ENCODE measurements around the gene CCDC82.

DNA sequence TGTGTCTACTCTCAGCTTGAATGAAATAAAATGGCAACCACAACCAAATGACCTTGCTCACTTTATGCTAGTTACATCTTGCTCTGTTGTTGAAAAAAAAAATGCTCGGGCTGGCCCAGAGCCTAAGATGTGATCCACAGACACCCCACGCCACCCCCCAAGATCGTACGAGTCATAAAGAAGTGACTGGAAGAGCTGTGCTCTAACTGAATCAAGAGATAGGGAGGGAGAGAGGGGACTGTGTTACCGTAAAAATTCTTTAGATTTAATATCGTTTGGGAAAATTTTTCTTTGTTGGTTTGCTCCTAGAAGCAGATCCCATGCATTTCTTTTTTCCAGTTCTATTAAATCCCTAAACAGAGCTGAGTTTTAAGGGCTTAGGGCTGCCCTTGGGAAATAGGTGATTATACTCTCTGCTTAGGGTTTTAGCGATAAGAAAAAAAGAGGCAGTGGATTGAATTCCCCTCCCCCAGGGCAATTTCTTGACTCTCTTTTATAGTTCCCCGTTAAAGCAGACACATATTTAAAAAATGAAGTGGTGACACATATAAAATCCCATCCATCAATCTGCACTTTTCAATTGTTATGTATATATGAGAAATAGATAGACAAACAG, 61.2 kb downstream of the CCDC82 start:
- no peak for TF ChIP-seq RFX5 (IDR thresholded peaks at IDR 0.05)
- TF ChIP-seq HEYL (CRISPR knock-in tag; IDR thresholded peaks at IDR 0.05): no peak
- TF ChIP-seq KDM1A (IDR thresholded peaks at IDR 0.05; ENCODE audit: low read depth): no peak
- no peak for TF ChIP-seq HOXA7 (CRISPR knock-in tag; IDR thresholded peaks at IDR 0.05)
- no peak for TF ChIP-seq ZSCAN20 (CRISPR knock-in tag; IDR thresholded peaks at IDR 0.05)
- TF ChIP-seq, protein P1, sequence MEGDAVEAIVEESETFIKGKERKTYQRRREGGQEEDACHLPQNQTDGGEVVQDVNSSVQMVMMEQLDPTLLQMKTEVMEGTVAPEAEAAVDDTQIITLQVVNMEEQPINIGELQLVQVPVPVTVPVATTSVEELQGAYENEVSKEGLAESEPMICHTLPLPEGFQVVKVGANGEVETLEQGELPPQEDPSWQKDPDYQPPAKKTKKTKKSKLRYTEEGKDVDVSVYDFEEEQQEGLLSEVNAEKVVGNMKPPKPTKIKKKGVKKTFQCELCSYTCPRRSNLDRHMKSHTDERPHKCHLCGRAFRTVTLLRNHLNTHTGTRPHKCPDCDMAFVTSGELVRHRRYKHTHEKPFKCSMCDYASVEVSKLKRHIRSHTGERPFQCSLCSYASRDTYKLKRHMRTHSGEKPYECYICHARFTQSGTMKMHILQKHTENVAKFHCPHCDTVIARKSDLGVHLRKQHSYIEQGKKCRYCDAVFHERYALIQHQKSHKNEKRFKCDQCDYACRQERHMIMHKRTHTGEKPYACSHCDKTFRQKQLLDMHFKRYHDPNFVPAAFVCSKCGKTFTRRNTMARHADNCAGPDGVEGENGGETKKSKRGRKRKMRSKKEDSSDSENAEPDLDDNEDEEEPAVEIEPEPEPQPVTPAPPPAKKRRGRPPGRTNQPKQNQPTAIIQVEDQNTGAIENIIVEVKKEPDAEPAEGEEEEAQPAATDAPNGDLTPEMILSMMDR (IDR thresholded peaks at IDR 0.05): no peak
- TF ChIP-seq POLR2A (IDR thresholded peaks at IDR 0.05; ENCODE audit: low read length): no peak
- TF ChIP-seq SMC3 (IDR thresholded peaks at IDR 0.05): no peak
- TF ChIP-seq, protein P2, sequence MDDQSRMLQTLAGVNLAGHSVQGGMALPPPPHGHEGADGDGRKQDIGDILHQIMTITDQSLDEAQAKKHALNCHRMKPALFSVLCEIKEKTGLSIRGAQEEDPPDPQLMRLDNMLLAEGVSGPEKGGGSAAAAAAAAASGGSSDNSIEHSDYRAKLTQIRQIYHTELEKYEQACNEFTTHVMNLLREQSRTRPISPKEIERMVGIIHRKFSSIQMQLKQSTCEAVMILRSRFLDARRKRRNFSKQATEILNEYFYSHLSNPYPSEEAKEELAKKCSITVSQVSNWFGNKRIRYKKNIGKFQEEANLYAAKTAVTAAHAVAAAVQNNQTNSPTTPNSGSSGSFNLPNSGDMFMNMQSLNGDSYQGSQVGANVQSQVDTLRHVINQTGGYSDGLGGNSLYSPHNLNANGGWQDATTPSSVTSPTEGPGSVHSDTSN (IDR thresholded peaks at IDR 0.05): no peak
- no peak for TF ChIP-seq BHLHE40 (IDR thresholded peaks at IDR 0.05; ENCODE audit: low read depth, low read length)
- no peak for TF ChIP-seq EHF (CRISPR knock-in tag; IDR thresholded peaks at IDR 0.05)
- TF ChIP-seq CEBPB (IDR thresholded peaks at IDR 0.05): no peak
- no peak for TF ChIP-seq JUN (IDR thresholded peaks at IDR 0.05)

All from A549 (cell line).